HCT116 (cell line): ENCODE results near the gene CHN1.

Source experiments
- CEBPB ChIP-seq: IDR thresholded peaks from 2 replicates; pipeline ENCODE4 v1.6.1; 2012; ENCODE audit warnings: low read depth
- EGR1 ChIP-seq: IDR thresholded peaks from 2 replicates; pipeline ENCODE4 v1.6.1; 2012; ENCODE audit warnings: low read depth
- EZH2 ChIP-seq: fragments of 200-600 bp; sonication (generic); IDR thresholded peaks from 2 replicates; pipeline ENCODE4 v1.6.1; 2017; ENCODE audit warnings: antibody characterized with exemption, mixed run types
- JUND ChIP-seq: IDR thresholded peaks from 2 replicates; pipeline ENCODE4 v1.6.1; 2012
- POLR2A ChIP-seq: IDR thresholded peaks from 2 replicates; pipeline ENCODE4 v1.7.0; 2011; ENCODE audit warnings: borderline replicate concordance; ENCODE audit not compliant: insufficient read depth, insufficient read length; ENCODE audit errors: extremely low read depth
- POLR2AphosphoS5 ChIP-seq: IDR thresholded peaks from 2 replicates; pipeline ENCODE4 v1.6.1; 2011; ENCODE audit warnings: mild to moderate bottlenecking, low read depth, low read length, moderate library complexity
- TCF7L2 ChIP-seq: IDR thresholded peaks from 2 replicates; pipeline ENCODE4 v1.7.0; 2011; ENCODE audit warnings: borderline replicate concordance, inconsistent platforms; ENCODE audit not compliant: insufficient read depth, insufficient read length; ENCODE audit errors: extremely low read depth
- YY1 ChIP-seq: IDR thresholded peaks from 2 replicates; pipeline ENCODE4 v1.6.1; 2011; ENCODE audit warnings: low read length, low read depth, moderate library complexity, mild to moderate bottlenecking; ENCODE audit not compliant: insufficient replicate concordance; ENCODE audit errors: extremely low read depth
- ZNF274 ChIP-seq: fragments of 200-500 bp; sonication (Bioruptor generic); IDR thresholded peaks from 2 replicates; pipeline ENCODE4 v1.6.1; 2014; ENCODE audit warnings: mild to moderate bottlenecking, low read depth, low read length, inconsistent platforms
- TF ChIP-seq, protein P1 (sequence below), 3 experiments: fragments of 200-600 bp in 1 of 3; sonication (generic) in 1 of 3; IDR thresholded peaks in 2 of 3; conservative IDR thresholded peaks in 1 of 3; 2 replicates each; pipeline ENCODE4 v1.5.1; 2012 to 2017; ENCODE audit warnings: low read depth in 2 of 3, low read length in 2 of 3, antibody characterized with exemption in 1 of 3, borderline replicate concordance in 1 of 3, control low read depth in 1 of 3, mild to moderate bottlenecking in 1 of 3, mixed read lengths in 1 of 3, mixed run types in 1 of 3, moderate library complexity in 1 of 3; ENCODE audit not compliant: insufficient read depth in 1 of 3
- TF ChIP-seq, protein P2 (sequence below): IDR thresholded peaks from 2 replicates; pipeline ENCODE4 v1.6.1; 2012; ENCODE audit warnings: low read depth

GRCh38 chr2:174984561-174984960, 20.6 kb downstream of the CHN1 start:
- no peak for TF ChIP-seq POLR2AphosphoS5
- no peak for TF ChIP-seq CEBPB
- TF ChIP-seq, protein P1, sequence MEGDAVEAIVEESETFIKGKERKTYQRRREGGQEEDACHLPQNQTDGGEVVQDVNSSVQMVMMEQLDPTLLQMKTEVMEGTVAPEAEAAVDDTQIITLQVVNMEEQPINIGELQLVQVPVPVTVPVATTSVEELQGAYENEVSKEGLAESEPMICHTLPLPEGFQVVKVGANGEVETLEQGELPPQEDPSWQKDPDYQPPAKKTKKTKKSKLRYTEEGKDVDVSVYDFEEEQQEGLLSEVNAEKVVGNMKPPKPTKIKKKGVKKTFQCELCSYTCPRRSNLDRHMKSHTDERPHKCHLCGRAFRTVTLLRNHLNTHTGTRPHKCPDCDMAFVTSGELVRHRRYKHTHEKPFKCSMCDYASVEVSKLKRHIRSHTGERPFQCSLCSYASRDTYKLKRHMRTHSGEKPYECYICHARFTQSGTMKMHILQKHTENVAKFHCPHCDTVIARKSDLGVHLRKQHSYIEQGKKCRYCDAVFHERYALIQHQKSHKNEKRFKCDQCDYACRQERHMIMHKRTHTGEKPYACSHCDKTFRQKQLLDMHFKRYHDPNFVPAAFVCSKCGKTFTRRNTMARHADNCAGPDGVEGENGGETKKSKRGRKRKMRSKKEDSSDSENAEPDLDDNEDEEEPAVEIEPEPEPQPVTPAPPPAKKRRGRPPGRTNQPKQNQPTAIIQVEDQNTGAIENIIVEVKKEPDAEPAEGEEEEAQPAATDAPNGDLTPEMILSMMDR (IDR thresholded peaks at IDR 0.05 in 2 of 3, conservative IDR thresholded peaks at IDR 0.05 in 1 of 3; ENCODE audit: borderline replicate concordance in 1 of 3, insufficient read depth in 1 of 3, low read depth in 2 of 3, low read length in 2 of 3) = no peak
- TF ChIP-seq POLR2A = no peak
- TF ChIP-seq EGR1 = no peak
- no peak for TF ChIP-seq YY1
- TF ChIP-seq TCF7L2 = no peak
- TF ChIP-seq, protein P2, sequence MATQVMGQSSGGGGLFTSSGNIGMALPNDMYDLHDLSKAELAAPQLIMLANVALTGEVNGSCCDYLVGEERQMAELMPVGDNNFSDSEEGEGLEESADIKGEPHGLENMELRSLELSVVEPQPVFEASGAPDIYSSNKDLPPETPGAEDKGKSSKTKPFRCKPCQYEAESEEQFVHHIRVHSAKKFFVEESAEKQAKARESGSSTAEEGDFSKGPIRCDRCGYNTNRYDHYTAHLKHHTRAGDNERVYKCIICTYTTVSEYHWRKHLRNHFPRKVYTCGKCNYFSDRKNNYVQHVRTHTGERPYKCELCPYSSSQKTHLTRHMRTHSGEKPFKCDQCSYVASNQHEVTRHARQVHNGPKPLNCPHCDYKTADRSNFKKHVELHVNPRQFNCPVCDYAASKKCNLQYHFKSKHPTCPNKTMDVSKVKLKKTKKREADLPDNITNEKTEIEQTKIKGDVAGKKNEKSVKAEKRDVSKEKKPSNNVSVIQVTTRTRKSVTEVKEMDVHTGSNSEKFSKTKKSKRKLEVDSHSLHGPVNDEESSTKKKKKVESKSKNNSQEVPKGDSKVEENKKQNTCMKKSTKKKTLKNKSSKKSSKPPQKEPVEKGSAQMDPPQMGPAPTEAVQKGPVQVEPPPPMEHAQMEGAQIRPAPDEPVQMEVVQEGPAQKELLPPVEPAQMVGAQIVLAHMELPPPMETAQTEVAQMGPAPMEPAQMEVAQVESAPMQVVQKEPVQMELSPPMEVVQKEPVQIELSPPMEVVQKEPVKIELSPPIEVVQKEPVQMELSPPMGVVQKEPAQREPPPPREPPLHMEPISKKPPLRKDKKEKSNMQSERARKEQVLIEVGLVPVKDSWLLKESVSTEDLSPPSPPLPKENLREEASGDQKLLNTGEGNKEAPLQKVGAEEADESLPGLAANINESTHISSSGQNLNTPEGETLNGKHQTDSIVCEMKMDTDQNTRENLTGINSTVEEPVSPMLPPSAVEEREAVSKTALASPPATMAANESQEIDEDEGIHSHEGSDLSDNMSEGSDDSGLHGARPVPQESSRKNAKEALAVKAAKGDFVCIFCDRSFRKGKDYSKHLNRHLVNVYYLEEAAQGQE = no peak
- no peak for TF ChIP-seq ZNF274
- no peak for TF ChIP-seq EZH2
- TF ChIP-seq JUND = no peak
